HS-5 (cell line): ENCODE data around the gene MCTP2.
"Not testable (repeated sequence)": the region's sequence is repeated elsewhere in the genome, so short reads cannot be mapped to it uniquely, and the experiment has no call there.

ENCODE experiments used
- DNase-seq: peaks from one replicate; pipeline ENCODE4 v3.0.0-alpha.2; 2012; ENCODE audit warnings: low read depth

Gene MCTP2

DNA sequence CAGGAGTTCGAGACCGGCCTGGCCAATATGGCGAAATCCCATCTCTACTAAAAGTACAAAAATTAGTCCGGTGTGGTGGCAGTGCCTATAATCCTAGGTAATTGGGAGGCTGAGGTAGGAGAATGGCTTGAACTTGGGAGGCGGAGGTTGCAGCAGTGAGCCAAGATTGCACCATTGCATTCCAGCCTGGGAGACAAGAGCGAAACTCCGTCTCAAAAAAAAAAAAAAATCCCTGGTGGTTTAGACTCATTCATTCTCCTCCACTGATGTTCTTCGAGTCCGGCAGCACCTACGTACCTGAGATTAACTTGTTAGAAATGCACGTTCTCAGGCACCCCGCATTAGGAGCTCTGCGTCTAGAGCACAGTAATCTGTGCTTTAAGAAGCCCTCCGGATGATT, 3.7 kb downstream of the MCTP2 start:
- no peak for DNase-seq

DNA sequence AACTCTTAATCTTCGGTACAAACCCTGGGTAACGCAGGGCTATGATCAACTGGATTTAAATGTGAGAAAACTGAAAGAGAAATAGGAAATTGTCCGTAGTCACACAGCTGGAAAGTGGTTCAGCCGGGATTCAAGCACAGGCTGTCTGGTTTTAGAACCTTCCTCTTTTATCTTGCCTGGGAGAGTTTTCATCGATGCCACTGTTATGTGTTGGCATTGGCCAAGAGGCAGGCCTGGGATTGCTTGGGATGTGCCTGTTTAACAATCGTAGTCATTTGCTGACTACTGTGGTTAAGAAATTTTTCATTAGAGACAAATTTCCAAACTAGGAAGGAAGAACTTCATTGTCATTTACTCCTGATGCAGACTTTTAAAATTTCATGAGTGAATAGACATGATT, 4.3 kb downstream of the MCTP2 start:
- DNase-seq: no peak

DNA sequence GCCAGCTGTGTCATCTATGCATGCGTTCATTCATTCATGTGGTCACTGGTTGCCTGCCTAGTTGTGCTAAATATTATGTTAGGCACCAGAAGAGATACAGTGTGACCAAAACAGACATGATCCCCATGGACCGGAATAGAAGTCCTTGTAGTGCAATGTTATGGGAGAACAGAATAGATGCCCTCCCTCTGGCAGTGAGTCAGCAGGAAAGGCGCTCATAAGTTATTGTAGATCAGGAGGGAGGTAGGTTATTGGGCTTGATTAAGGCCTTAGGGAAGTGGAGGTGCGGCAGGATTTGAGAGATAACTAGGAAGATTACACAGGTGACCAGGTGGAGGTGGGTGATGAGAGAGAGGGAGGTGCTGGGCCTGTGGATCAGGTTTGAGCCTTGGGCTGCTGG, 5.2 kb downstream of the MCTP2 start:
- DNase-seq: no peak

DNA sequence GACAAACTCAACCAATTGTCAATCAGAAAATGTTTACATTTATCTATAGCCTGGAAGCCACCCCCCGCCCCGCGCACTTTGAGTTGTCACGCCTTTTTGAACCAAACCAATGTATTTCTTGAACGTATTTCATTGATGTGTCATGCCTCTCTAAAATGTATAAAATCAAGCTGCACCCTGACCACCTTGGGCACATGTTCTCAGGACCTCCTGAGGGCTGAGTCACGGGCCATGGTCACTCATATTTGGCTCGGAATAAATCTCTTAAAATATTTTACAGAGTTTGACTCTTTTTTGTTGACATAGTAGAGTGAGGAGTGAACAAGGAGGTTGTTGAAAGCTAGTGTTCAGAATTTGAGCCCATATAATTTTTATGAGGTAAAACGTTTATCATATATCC, 6.5 kb downstream of the MCTP2 start:
- no peak for DNase-seq

DNA sequence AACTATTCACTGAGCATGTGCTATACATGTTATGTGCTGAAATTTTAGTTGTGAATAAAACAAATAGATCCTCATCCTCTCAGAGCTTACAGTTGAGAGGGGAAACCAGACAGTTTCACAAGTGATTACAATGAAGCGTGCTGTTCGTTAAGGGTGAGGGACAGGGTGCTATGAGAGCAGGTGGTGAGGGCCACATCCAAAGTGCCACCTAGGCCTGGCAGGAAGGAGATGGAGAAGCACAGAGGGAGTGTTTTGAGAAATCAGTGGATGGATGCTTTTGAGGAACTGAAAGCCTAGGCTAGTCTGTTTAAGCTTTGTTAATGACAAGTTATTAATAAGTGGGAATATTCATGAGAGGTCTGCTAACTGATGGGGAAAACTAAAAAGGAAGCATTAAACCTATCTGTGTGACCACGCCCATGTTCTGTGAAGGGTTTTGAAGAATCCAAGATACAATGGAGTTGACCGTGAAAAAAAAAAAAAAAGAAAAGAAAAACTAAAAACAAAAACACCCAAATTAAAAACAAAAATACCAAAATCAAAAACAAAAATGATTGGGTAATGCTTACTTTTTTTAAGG, 7.3 kb downstream of the MCTP2 start:
- DNase-seq: no peak

DNA sequence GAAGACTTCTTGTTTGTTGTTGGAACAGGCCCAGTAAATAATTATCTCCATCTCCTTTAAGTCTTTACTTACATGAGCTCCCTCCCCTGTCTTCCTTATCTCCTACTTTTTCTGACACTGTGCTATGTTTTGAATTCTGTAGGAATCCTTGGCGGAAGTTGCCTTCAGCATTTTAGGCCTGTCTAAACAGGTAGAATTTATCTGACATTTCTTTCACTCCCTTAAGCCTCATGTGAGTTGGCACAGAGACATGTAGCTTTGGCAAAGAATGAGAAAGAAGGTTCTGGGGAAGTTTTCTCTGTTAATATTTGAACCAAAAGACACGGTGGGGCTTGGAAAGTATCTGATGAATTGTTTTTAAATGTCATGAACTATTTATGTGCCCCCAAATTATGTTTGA, 8.1 kb downstream of the MCTP2 start:
- DNase-seq: no peak

DNA sequence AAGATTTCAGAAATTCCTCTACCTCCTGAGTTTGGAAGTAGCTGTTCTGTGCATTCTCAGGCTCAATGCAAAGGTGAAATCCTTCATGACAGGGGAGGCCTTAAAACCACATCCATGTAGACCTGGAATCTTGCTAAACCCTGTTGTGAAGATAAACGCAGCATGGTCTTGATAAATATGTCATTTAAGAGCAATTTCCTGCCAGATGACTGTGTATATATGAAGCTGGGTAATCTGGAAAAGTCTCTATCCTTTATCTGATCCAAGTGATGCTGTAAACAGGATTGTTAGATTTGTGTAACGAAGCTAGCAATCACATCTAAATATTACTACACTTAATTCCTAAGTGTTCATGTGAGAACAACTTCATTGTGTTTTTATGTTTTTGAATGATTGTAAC, 9.1 kb downstream of the MCTP2 start:
- DNase-seq: no peak

DNA sequence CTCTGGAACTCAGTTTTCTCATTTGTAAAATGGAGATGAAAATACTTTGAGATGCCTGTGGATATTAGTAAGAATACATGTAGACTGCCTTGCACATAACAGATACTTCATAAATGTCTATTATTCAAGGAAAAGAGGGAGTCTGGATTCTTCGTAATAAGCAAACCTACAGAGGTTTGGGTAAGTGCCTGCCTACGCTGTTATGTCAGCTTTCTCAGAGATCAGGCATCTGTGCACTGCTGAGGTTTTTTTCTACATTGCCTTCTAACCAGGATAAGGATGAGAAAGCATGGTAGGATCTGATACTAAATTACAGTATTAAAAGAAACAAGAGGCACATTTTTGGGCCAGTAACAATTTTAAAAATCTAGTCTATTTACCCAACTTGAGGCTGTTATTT, 10.9 kb downstream of the MCTP2 start:
- no peak for DNase-seq

DNA sequence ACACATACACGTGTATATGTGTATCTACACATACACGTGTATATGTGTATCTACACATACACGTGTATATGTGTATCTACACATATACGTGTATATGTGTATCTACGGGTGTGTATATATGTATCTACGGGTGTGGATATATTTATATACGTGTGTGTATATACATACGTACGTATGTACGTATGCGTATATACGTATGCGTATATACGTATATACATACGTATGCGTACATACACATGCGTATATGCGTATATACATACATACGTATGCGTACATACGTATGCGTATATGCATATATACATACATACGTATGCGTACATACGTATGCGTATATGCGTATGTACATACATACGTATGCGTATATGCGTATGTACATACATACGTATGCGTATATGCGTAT, 11.6 kb downstream of the MCTP2 start:
- DNase-seq: not testable (repeated sequence)

DNA sequence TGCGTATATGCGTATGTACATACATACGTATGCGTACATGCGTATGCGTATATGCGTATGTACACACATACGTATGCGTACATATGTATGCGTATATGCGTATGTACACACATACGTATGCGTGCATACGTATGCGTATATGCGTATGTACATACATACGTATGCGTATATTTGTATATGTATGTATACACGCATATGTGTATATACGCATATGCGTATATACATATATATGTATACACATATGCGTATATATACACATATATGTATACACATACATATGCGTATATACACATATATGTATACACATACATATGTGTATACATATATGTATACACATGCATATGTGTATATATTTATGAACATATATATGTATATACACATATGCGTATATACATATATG, 12.1 kb downstream of the MCTP2 start:
- no peak for DNase-seq

DNA sequence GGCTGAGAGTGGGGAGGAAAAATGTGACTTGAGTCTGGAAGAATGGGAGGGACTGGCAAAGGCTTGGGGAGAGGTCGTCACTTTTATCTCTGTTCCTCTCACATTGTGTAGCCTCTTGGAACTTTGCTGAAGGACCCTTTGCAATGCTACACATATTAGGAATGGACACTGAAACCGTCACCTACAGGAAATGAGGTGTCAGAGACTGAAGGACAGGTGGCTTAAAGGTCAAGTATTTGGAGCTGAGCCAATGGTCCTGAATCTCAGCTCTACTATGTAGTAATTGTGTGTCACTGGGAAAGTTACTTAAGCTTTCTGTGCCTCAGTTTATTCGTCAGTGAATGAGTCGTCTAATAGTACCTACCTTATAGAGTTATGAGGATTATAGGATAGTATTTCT, 14.7 kb downstream of the MCTP2 start:
- DNase-seq: no peak

DNA sequence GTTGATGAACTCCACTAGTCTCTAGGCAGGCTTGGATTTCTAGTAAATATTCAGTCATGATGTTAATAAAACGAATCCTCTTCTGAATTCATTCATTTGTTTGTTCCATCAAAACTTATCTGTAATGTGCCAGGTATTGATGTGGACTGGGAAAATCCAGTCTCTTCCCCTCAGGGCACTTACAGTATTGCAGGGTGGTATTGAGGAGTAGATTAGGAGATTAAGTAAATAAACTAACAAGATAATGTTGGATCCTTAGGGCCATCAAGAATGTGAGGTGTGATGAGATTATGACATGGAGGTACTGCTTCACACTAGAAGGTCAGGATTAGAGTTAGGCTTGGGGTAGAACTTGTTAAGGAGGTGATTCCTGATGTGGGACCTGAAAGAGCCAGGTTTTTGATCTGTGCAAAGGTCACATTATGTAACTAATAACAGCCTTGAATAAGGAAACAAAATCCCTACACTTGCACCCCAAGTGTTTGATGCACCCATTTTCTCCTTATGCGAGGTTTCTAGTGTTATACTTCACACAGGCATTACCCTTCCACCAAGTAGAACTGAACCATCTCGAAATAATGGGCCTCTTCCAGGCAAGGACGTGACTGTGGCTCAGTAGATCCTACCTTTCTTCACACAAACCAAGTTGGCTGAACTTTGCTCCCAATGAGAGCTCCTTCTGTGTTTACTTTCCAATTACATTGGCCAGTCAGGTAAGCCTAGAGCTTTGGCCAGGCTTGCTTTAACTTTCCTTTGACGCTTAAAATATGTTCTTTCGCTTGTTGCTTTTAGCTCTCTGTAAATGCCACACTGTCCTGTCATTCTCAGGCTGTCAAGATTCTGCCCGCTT, 16.7 kb downstream of the MCTP2 start:
- DNase-seq: no peak

DNA sequence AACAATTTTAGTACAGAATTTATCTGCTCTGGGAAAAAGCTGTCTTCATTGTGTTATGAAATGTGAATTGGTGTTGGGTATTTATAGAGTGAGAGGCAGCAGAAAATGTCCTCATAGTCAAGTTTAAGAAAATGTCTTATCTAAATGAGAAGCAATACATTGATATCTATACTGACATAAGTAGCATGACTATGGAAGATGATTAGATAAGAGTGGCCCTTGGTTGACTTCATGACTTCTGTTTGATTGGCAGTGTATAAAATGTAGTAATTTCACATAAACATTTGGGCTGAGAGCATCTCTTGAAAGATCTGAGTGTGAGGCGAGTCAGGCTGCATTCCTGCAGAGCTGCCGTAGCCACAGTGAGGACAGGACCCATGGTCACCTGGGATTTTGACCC, 19.4 kb downstream of the MCTP2 start:
- DNase-seq: no peak

DNA sequence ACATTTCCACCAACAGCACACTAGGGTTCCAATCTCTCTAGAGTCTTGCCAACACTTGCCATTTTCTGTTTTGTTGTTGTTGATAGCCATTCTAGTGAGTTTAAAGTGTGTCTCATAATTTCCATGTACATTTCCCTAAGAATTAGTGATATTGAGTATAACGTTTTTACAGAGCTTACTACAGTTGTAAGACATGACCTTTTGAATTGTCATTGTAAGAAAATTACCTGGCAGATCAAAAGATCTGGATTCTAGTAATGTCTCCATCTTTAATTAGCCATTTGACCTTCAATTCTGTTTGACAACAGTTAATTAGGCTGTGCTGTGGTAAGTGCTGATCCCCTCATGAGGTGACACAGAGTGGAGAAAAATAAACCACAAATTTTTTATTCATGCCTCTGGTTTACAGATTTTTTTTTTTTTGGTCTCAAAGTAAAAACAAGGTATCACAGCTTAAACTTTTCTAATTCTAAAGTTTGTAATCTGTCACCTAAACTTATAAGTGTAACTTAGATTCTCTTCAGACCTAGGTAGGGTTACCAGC, 20.9 kb downstream of the MCTP2 start:
- DNase-seq: no peak

DNA sequence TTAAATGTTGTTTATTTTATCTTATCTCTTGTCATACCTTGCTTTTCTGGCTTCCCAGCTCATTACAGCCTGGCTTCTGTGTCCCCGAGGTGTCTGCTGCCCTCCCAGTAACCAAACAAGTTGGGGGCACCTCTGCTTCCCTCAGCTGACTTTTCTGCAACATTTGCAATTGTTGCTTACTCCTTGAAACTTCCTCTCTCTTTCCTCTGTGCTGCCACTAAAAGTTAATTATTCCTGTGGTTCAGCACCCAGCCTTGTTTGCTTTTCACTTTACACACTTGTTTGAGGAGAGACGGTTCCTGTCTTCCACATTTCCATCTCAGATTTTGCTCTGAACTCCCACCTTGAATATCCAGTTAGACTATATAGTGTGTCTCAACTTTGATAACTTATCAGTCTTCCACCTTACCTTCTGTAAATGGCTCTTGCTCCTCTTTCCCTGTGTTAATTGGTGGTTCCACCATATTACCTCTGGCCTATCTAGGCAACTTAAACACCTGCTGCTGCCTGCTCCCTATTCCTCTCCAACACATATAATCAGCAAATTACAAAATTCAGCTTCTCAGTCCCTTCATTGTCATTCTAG, 21.6 kb downstream of the MCTP2 start:
- no peak for DNase-seq

DNA sequence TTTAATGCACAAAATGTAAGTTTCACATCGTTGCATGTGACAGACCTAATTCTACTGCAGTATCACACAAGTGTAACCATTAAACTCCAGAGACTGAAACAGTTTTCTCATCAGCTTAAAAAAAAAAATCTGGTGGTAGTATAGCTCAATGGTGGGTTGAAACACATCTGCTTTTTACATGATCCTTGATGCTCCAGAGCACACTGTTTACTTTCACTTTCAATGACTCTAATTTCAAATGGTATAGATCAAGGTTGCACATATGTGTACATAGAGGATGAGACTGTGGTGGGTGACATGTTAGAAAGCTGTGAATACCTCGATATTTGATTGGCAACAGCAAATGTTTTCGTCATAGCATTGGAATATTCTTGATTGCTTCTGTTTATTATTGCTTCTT, 22.4 kb downstream of the MCTP2 start:
- DNase-seq: no peak

DNA sequence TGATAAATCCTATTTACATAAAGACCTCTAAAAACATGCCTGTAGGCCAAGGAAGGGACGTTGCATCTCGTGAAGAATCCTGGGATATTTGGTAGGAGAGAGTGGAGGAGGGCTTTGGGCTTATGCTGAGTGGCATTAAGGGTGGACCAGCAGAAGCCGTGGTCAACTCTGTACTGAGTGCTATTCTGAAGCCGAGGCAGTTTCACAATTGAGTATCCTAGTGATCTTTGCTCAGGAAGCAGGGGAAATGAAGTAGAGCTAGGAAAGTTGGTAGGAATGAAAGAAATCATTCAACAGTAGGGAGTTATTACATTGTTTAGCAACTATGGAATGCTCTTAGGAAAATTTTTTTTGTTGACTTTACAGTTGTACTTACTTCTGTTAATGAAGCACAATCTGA, 24.2 kb downstream of the MCTP2 start:
- no peak for DNase-seq

DNA sequence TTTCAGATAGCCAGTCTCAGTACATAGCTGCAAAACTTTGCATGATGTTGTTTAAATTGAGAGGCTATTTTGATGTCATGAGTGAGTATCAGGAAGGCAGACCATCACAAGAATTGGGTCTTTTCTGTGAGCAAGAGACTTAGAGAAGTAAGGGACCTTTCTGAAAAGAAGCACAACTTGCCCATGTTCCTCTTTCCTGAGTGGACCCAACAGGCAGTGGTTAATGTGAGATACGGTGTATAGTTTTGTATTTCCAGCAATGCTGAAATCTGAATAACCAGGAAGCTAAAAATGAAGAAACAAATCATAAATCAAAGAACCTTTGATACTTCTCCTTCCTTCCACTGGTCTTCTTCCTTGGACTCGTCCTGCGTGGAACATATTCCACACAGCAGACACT, 25.1 kb downstream of the MCTP2 start:
- no peak for DNase-seq

DNA sequence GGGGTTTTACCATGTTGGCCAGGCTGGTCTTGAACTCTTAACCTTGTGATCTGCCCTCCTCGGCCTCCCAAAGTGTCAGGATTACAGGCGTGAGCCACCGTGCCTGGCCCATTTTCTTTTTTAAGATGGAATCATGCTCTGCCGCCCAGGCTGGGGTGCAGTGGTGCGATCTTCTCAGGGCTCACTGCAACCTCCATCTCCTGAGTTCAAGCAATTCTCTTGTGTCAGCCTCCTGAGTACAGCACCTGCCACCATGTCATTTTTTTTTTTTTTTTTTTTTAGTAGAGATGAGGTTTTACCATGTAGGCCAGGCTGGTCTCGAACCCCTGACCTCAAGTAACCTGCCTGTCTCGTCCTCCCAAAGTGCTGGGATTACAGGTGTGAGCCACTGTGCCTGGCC, 26.4 kb downstream of the MCTP2 start:
- DNase-seq: not testable (repeated sequence)

DNA sequence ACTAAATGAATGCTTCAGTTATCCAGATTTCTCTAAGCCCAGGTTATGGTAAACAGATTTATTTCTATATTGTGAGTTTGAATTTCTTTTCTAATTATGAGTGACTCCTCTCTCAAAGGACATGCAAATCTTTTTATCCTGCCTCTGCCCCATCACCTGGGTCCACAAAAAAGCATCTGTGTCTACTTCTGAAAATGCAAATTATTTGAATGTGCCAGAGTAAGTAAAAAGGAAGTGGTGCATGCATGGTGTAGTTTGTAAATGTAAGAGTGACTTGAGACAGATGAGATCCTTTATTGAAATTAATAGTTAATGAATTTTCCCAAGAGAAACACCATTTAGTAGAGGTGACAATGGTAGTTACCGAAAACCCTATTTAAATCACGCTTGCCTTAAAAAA, 26.9 kb downstream of the MCTP2 start:
- no peak for DNase-seq

DNA sequence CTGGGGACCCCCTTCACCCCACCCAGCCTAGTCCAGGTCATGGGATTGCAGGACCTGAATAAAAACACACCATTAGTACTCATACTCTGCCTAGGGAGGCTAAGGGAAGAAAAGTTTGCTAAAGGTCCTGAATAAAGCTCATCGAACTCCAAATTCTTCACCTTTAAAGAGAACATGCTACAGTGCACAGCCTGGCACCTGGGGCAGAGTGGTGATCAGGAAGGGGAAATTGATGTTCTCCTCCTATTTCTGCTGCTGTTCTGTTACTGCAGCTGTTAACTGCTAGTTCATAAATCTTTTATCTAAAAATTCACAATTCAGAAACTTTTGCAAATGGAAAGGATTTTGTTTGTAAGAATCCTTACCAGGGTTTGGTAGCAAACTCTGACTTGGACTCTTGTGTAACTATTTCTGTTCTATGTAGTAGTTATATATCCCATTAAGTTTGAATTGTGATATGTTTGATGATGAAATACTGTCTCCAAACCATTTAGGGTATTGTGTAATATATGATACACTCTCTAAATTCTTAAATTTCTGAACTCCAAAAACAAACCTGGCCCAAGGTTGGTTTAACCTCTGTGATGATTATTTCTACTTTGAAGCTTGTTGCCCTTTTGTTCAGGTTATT, 27.9 kb downstream of the MCTP2 start:
- DNase-seq: no peak

DNA sequence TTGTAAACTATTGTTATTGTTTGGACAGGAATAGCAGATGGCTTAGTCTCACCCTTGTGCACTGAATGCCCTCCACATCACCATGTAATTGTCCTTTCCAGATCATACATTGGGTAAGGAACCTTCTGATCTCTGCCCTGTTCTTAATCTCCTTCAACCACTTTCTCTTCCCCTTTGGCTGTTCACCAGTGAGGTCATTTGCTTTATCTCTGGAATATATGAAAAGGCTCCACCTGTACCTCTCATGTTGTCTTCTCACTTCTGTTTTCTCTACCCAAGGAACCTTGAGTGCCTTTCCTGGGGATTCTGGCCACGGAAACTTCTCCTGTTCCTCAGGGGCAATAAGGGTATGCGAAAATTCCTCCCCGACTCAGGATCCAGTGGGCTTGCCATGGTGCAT, 28.5 kb downstream of the MCTP2 start:
- no peak for DNase-seq

DNA sequence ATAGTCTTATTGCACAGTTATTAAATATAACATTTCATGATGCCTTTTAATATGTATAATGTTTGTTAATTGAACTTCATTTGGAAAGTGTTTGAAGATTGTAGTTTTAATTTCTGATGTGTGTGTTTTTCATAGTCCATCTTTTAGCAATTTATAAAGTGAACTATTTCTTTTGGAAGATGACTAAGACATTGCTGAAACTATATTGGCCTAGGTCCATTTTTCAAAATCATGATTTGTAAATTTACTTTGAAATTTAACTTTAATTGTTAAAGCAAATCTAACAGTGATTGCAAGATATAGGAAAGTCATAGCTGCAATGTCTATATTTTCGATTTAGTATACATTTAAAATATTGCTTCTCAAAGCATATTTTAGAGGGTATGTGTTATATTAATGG, 30.8 kb downstream of the MCTP2 start:
- DNase-seq: no peak
